DND-41 (cell line): Measurements from ENCODE around the gene FAM83C.

Experiments
- ATAC-seq: fragments of 200-7000 bp; cut with Tn5 transposase; 3 replicates; pipeline ENCODE4 v1.9.1; 2021; ENCODE audit warnings: low read depth; ENCODE audit not compliant: insufficient read depth
- DNase-seq: peaks from one replicate; pipeline ENCODE4 v3.0.0-alpha.2; 2020
- H2AFZ ChIP-seq: 2 replicates; pipeline ENCODE4 v1.6.0; 2012; ENCODE audit warnings: low read depth, low read length
- H3K27ac ChIP-seq: 2 replicates; pipeline ENCODE4 v1.5.1; 2012; ENCODE audit warnings: low read length, inconsistent platforms
- H3K27me3 ChIP-seq: fragments of 200-600 bp; sonication (generic); 2 replicates; pipeline ENCODE4 v1.6.0; 2012; ENCODE audit warnings: low read length, mild to moderate bottlenecking, inconsistent platforms; ENCODE audit not compliant: insufficient read depth, poor library complexity
- H3K36me3 ChIP-seq: 2 replicates; pipeline ENCODE4 v1.5.1; 2012; ENCODE audit warnings: low read length, inconsistent platforms; ENCODE audit not compliant: insufficient read depth
- H3K4me1 ChIP-seq: 2 replicates; pipeline ENCODE4 v1.5.1; 2012; ENCODE audit warnings: mild to moderate bottlenecking, low read length; ENCODE audit not compliant: insufficient read depth
- H3K4me2 ChIP-seq: 2 replicates; pipeline ENCODE4 v1.6.0; 2012; ENCODE audit warnings: mild to moderate bottlenecking, moderate library complexity, low read length, inconsistent platforms; ENCODE audit not compliant: insufficient read depth
- H3K4me3 ChIP-seq, 2 experiments: fragments of 200-600 bp in 1 of 2; shearing (Covaris generic) in 1 of 2; 2 replicates each; pipeline ENCODE4 v1.5.1; 2012 to 2016; ENCODE audit warnings: inconsistent platforms in 2 of 2, low read length in 2 of 2, mild to moderate bottlenecking in 2 of 2, low read depth in 1 of 2, moderate library complexity in 1 of 2
- H3K79me2 ChIP-seq: 2 replicates; pipeline ENCODE4 v1.6.0; 2012; ENCODE audit warnings: low read length, inconsistent platforms; ENCODE audit not compliant: insufficient read depth
- H3K9ac ChIP-seq: 2 replicates; pipeline ENCODE4 v1.6.0; 2012; ENCODE audit warnings: low read depth, mild to moderate bottlenecking, inconsistent platforms, low read length, moderate library complexity
- H3K9me3 ChIP-seq: 2 replicates; pipeline ENCODE4 v1.5.1; 2012; ENCODE audit warnings: low read length, moderate library complexity, mild to moderate bottlenecking, inconsistent platforms; ENCODE audit not compliant: insufficient read depth, severe bottlenecking
- H4K20me1 ChIP-seq: 2 replicates; pipeline ENCODE4 v1.6.0; 2012; ENCODE audit warnings: low read length; ENCODE audit not compliant: insufficient read depth
- EZH2 ChIP-seq: IDR thresholded peaks from 3 replicates; pipeline ENCODE4 v1.6.1; 2012; ENCODE audit warnings: borderline replicate concordance, low read depth, mild to moderate bottlenecking, moderate library complexity, low read length, inconsistent platforms; ENCODE audit not compliant: severe bottlenecking
- TF ChIP-seq, protein P1 (sequence below): IDR thresholded peaks from 2 replicates; pipeline ENCODE4 v1.5.1; 2012; ENCODE audit warnings: borderline replicate concordance, low read length, moderate library complexity, mild to moderate bottlenecking; ENCODE audit not compliant: poor library complexity, severe bottlenecking; ENCODE audit errors: extremely low read depth

Gene FAM83C

DNA sequence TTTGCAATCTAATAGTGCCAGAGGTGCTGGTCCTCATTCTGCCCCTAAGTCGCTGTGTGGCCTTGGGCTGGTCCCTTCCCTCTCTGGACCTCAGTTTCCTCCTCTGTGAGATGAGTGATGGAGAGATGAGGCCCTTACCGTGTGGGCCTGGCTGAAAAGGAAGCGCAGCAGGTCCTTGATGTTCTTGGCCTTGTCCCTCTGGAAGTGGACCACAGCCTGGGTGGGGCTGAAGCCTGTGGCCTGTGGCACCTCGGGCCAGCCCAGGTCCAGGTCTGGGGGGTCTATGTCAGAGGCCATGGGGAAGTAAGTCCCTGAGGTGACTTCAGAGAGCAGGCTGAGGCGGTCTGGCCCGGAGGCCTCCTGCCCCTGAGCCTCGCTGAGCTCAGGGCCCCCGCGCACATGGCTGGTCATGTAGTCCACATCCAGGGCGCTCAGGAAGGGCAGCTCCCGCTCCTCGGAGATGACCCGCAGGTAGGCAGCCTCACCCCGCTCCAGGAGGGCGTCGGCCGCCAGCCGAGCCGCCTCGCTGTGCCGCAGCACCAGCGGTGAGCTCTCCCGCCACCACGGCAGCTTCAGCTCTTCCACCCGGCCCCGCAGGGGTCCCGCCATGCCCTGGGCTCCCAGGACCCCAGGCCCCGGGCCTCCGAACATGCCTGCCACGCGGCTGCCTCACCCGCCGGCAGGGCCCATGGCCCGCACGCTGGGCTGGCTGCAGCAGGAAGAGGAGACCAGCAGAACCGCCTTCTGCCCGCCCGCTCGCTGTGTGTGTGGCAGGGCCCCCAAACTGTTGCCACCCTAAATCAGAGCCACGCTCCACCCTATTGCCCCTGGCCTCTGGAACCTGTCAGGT is at the start of gene FAM83C:
Gene FAM83C, minus strand, starts transcription at position 772 of the 850 bp plus-strand sequence. Its CDS starts 121 bp downstream, at position 651.
- Histone ChIP-seq H3K4me1 (no peaks in the 10 kb centered on the region), H3K9me3 (no peaks in the 10 kb centered on the region), H3K4me3 (no peak within 1 kb of the TSS), H3K36me3 (no peaks in the 10 kb centered on the region), H4K20me1 (no peaks in the 10 kb centered on the region), H3K27ac (no peak within 1 kb of the TSS), H2AFZ (no peak within 1 kb of the TSS), H3K4me2 (no peak within 1 kb of the TSS), H3K79me2 (no peaks in the 10 kb centered on the region), H3K27me3 (no peaks in the 10 kb centered on the region), H3K9ac (no peak within 1 kb of the TSS)
- DNase-seq, result no peak
- no peak for ATAC-seq
- TF ChIP-seq, protein P1, sequence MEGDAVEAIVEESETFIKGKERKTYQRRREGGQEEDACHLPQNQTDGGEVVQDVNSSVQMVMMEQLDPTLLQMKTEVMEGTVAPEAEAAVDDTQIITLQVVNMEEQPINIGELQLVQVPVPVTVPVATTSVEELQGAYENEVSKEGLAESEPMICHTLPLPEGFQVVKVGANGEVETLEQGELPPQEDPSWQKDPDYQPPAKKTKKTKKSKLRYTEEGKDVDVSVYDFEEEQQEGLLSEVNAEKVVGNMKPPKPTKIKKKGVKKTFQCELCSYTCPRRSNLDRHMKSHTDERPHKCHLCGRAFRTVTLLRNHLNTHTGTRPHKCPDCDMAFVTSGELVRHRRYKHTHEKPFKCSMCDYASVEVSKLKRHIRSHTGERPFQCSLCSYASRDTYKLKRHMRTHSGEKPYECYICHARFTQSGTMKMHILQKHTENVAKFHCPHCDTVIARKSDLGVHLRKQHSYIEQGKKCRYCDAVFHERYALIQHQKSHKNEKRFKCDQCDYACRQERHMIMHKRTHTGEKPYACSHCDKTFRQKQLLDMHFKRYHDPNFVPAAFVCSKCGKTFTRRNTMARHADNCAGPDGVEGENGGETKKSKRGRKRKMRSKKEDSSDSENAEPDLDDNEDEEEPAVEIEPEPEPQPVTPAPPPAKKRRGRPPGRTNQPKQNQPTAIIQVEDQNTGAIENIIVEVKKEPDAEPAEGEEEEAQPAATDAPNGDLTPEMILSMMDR, result no peak
- no peak for TF ChIP-seq EZH2

DNA sequence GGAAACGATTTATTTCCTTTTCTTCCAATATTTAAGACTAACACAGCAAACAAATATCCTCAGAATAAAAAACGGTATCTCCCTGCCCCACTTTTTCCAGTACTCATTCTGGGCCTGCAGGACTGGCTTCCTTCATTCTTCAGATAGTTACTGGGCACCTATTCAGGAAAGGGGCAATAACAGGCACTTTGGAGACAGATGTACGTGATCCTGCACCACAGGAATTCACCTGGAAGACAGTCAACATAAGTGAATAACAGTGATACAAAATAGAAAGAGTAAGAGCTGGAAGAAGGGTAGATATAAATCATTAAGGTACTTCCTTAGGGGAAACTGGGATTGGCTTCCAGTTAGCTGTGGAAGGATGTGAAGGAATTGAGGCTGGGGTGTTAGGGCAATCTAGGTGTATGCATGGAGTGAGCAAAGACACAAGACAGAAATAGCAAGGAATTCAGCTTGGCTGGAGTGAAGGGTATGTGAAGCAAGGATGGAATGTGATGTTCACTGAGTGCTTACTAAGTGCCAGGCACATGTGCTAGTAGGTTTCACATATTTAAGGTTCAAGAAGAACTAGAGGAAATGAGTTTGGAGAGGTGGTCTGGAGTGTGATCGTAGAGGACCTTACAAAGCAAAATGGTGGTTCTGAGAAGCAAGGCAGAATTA is 49.3 kb upstream of the FAM83C start:
- no peak overlapping the region for H3K27ac ChIP-seq
- no peaks in the 10 kb centered on the region for H3K27me3 ChIP-seq
- no peak overlapping the region for H3K9ac ChIP-seq
- no peak overlapping the region for H3K4me3 ChIP-seq
- H3K36me3 ChIP-seq, result peaks cover 44% of the 10 kb centered on the region
- no peaks in the 10 kb centered on the region for H3K79me2 ChIP-seq
- DNase-seq (no peak), ATAC-seq (no peak)
- TF ChIP-seq EZH2, result no peak
- TF ChIP-seq, protein P1, result no peak
- no peaks in the 10 kb centered on the region for H3K9me3 ChIP-seq
- no peaks in the 10 kb centered on the region for H4K20me1 ChIP-seq
- no peak overlapping the region for H3K4me2 ChIP-seq
- no peak overlapping the region for H2AFZ ChIP-seq
- H3K4me1 ChIP-seq, result no peaks in the 10 kb centered on the region

DNA sequence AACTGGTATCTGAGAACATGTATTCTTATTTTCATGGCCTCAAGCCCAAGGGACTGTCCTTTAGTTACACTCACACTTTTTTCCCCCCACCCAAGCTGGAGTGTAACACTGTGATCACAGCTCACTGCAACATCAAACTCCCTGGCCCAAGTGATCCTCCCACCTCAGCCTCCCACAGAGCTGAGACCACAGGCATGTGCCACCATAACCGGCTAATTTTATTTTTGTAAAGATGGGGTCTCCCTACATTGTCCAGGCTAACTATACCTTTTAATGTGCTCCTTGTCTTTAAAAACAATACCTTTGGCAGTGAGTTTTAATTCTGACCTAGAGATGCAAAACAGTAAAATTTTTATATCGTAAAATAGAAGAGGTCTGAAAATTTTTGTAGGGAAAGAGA is 48.2 kb upstream of the FAM83C start:
- no peak for ATAC-seq
- no peak overlapping the region for H3K9ac ChIP-seq
- peaks cover 34% of the 10 kb centered on the region for H3K36me3 ChIP-seq
- no peak for DNase-seq
- H3K9me3 ChIP-seq, result no peaks in the 10 kb centered on the region
- H3K27ac ChIP-seq, result no peak overlapping the region
- no peaks in the 10 kb centered on the region for H3K27me3 ChIP-seq
- no peaks in the 10 kb centered on the region for H4K20me1 ChIP-seq
- H3K4me2 ChIP-seq, result no peak overlapping the region
- TF ChIP-seq, protein P1, result no peak
- no peak for TF ChIP-seq EZH2
- no peak overlapping the region for H3K4me3 ChIP-seq
- H3K79me2 ChIP-seq, result no peaks in the 10 kb centered on the region
- no peaks in the 10 kb centered on the region for H3K4me1 ChIP-seq
- H2AFZ ChIP-seq, result no peak overlapping the region
